NCI-H748 (cell line): Measurements from ENCODE around the gene RCOR2.
"Not testable (repeated sequence)": the region's sequence is repeated elsewhere in the genome, so short reads cannot be mapped to it uniquely, and the experiment has no call there.

Source experiments
- DNase-seq: peaks from one replicate; lab custom pipeline; 2025; ENCODE audit not compliant: unreplicated experiment; lab: John Stamatoyannopoulos, UW

RCOR2 gene

DNA sequence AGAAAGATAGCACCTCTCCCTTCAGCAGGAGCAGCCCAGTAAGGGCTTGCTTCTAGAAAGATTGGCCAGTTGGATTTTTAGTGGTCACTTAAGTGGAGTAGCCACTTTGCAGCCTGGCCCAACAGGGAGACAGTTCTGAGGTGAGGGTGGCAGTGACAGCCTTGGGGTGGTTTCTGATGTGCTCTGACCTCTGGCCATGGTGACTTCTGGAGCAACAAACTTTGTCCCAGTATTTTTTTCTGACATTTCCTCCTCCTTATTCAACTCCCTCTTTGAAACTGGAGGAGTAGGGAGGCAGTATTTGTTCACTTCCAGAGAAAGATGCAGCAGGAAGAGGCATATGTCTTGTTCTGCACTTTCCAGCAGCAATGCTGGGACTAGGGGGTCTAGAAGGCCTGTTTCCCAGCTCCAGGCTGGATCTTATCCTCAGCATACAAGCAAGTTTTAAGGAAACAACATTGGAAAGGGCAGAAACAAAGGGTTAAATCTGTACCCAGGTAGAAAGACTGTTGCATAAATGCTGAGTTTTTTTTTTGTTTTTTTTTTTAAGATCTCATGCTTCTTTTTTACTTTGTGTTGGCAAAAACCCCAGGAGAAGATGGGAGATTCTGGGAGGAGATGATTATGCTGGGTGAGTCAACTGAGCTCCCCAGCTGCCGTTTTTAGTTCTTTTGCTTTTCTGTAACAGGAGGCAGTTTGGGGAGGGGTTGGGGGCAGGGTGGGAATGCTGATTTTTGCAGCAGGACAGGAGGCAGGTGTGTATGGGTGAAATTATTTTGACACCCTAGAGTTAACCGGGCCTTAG is 37.2 kb downstream of the RCOR2 start:
- DNase-seq, result no peak

DNA sequence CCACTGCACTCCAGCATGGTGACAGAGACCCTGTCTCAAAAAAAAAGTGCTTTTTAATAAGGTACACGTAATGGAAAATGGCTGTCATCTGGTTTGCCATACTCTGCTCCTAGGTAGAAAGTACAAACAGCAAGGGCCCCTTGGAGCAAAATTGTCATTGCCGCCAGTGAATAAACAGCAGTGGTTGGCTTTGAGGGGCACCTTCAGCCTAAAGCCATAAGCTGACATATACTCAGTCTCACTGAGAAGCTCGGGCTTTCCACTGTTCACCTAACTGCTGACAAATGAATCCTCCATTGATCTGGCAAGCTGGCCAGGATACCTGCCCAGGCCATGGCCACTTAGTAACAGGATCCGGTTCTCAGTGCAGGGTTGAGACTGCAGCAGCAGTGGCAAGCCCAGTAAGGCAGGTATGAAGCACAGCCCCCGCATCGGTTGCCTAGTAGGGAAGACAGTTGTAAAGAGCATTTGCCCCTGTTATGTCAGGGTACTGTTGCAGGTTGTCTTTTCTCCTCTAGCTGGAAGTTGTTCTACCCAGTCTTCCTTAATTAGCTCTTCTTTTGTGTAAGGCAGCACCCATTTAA is 39.2 kb downstream of the RCOR2 start:
- DNase-seq, result no peak

- DNase-seq, result no peak
Measured at GRCh38 chr11:63876616-63877015, 40.3 kb downstream of the RCOR2 start.

DNA sequence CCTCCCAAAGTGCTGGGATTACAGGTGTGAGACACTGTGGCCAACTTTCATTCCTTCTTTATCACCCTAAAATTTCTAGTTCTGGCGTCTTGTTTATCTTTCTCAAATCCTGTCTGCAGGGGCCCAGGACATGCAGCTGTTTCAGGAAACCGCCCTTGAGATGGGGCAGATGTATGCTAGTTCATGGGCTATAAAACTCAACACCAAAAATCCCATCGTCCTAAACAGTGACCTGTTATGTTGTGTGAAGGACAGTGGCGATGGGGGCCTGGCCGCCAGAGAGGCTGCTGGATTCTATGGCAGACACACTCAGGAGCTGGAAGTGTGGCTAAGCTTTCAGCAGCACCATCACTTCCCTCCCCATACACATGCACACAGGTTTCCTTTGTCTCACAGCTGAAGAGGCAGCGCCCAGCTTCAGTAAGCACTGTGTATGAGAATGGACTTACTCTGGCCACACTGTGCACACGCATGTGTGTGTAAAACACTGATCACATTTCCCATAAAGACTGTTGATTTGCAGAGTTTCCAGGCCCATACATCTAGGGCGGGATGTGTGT is 41.4 kb downstream of the RCOR2 start:
- DNase-seq, result no peak

DNA sequence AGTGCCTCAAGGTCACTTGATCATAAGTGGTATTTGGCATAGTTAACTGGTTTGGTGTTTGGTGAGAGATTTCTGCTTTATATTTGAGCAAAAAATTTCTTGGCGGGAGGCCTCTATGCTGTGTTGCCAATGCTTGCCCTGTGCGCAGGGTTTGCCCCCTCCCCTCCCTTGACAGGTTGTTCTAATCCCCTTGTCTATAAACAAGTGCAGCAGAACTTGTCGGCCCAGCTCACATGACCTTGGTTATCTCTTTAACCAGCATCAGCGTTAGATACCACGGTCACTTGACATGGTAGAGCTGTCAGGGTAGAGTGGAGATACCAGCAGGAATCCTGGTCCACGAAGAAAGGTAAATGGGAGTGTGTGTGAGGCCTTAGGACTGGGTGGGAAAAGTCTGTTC is 42.5 kb downstream of the RCOR2 start:
- no peak for DNase-seq

DNA sequence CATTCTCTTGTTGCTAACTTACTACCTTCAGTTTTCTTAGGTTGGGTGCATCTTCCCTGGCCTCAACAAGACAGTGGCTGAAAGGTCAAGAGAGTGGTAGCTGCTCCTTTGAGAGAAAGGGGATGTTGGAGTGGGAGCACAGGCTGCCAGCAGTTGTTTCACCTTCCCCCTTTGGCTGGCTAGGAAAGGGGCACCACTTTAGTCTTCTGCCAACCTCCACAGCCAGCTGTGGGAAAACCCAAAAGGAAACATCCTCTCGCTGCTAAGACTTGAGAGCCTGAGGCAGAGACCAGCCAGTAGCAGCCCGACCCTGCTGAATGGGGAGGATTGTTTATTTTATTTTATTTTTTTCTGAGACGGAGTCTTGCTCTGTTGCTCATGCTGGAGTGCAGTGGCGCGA is 43.7 kb downstream of the RCOR2 start:
- DNase-seq, result no peak

GRCh38 chr11:63872800-63873197 is 44.2 kb downstream of the RCOR2 start:
- DNase-seq, result no peak

DNA sequence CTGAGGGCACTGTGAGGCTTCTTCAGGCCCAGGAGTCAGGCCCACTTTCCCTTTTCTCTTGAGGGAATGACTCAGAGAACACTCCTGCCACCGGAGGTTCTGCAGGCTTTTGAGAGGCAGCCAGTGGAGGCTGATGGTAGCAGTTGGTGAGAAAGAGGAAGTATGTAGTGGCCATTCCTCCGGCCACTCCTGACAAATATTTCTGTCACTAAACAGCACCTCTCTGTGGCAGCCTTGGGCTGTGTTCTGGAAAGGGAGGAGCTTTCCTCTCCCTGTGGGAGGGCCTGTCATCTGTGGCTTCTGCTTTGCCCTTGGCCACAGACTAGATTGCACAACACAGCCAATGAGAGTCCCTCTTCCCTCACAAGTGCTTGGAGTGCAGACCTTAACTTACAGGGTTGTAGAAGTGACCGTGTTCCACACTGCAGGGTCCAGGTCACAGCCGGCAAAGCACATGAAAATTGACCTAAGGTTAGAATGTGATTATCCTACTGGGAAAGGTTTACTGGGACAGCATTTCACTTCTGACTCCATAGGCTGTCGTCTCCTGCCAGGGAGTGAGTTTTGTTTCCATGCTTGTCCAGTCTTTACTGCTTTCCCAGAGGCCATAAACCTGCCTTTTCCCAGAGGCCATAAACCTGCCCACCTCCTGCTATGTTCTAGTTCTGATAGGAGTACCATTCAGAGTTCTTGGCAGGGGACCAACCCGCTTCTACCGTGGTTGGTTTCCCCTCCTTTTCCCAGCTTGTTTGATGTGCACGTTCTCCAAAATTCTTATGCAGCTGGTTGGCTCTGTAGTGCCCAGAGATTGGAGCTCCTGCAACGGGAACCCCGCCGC is 44.8 kb downstream of the RCOR2 start:
- DNase-seq, result peak; percentile 23

DNA sequence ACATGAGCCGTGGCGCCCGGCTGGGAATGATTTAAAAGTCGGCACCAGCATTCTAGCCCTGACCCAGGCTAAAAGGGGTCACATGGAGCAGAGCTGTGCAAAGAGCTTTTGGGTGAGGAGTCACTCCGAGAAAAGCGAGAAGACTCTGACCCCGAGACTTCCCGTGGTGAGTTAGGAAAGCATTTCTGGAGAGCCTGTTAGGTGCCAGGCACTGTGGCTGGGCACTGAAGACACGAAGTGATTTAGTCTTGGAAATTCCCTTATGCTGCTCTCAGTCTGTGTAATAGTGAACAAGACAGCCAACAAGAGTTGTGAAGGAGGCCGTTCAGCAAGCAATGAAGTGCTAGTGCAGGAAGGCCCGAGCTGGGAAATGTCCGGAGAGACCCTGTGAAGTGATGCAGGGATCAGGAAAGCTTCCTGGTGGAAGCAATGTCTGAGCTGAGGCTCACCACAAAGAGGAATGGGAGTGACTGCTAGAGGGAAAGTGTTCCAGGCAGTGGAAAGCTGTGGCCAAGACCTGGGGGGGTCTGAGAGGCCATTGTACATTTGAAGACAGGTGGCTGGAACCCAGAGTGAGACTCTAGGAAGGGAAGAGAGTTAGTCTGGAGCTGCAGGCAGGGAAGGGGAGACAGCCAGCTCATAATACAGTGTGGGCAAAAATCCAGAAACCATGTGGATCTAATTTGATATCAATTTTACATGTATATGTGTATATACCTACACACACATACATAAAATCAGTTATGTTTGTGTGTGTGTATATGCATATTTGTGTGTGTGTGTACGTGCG is 46.4 kb downstream of the RCOR2 start:
- DNase-seq, result no peak

DNA sequence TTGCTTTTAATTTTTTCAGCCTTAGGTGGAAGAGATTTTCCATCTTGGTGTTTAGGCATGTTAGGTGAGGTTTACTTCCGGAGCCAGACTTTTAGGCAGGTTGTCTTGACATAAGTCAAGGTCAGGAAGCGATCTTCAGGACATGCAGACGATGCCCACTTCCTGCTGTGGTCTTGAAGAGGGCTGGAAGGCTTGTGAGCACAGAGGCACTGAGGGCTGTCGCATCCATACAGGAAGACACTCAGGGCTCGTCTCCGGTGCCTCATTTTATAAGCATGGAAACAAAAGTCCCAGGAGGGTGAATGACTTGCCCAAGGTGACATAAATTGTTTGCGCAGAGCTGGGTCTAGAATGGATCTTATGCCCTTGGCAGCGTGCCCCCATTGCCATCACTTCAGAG is 47.3 kb downstream of the RCOR2 start:
- no peak for DNase-seq

GRCh38 chr11:63869171-63869591 is 47.8 kb downstream of the RCOR2 start:
- DNase-seq, result no peak

DNA sequence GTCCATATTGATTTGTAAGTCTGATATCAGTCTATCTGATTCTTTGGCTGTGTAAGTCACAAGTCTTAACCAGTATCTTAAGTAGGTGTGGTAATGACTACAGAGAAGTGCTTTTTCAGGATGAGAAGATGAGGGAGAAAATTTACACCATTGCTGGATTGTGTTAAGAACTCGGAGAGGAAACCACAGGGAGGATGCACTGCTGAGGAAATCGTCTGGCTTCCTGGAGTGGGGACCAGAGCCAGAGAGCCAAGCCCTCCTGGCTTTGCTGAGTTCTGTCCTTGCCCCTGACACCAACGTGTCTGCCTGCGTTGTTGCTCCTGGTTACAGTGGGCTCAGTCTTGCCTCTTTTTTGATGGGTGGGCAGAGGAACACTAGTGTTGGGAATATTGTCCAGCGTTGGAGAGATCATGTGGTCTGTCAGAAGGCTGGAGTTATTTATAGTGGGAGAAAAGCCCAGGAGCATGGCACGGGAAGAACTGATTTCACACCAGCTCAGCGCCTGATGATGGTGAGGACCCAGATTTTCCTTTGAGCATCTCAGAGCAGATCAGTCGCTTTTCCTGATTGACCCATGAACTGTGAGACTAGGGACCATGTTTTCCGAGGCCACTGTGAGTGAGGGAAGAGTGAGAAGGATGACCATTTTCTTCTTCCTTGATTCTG is 48.4 kb downstream of the RCOR2 start:
- DNase-seq, result no peak

DNA sequence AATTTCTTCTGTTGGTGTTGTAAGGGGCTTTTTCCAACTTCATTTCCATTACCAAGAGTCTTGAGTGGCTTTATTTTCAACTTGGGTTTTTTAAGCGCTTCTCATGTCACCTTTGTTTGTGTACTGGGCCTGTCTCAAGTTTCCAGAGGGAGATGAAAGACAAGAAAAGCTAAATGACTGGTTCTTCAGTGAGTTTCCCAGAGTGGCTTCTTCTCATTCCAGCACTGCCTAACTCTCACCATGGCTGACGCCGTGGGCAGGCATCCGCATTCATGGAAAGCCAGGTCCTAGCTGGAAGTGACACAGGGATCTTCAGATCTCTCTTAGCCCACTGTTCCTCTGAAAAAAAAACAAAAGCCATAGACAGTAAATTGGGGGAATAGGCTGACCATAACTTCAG is 49.5 kb downstream of the RCOR2 start:
- DNase-seq, result no peak

DNA sequence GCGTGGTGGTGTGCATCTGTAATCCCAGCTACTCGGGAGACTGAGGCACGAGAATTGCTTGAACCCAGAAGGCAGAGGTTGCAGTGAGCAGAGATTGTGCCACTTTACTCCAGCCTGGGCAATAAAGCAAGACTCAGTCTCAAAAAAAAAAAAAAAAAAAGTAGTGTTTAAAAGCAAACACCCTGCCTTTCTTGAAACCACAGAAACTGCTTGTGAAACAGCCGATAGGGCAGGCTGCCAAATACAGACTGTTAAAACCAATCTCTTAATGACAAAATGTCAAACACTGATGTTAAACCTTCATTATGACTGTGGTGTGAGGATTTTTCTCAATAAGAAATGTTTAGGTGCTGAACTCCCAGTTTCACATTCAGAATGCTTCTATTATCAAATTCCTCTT is 50.8 kb downstream of the RCOR2 start:
- DNase-seq, result no peak

DNA sequence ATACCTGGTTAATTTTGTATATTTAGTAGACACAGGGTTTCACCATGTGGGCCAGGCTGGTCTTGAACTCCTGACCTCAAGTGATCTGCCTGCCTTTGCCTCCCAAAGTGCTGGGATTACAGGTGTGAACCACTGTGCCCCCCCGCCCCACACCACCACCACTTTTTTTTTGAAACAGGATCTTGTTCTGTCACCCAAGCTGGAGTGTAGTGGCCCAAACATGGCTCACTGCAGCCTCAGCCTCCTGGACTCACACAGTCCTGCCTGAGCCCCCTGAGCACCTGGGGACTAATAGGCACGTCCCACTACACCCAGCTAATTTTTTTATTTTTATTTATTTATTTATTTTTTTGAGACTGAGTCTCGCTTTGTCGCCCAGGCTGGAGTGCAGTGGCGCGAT is 53.3 kb downstream of the RCOR2 start:
- not testable (repeated sequence) for DNase-seq

DNA sequence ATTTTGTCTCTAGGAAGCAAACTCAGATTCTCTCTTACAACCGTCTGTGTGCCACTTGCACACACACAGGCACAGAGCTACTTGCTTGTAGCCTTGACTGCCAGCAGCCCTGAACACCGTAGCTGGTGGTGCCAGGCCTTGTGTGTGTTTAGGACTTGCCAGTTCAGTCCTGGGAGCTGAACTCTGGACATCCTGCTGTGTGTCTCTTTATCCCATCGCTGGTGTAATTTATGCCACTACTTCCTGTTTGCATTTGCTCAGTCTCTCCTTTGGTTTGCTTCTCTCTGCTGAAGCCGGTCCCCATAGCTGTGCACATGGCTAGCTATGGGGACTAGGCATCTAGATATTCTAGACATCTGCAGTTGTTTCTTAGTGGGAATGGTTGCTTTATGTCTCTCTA is 54.0 kb downstream of the RCOR2 start:
- peak; percentile 57 for DNase-seq
